PC-9 (cell line): ENCODE results near the gene CRYAA.

Experiments
- EZH2 ChIP-seq: fragments of 200-600 bp; sonication (generic); IDR thresholded peaks from 2 replicates; pipeline ENCODE4 v1.8.0; 2017; ENCODE audit warnings: antibody characterized with exemption, low read depth
- TF ChIP-seq, protein P1 (sequence below): fragments of 200-600 bp; sonication (generic); conservative IDR thresholded peaks from 2 replicates; pipeline ENCODE4 v1.6.1; 2017; ENCODE audit warnings: mixed run types, antibody characterized with exemption, mild to moderate bottlenecking, moderate library complexity

- TF ChIP-seq, protein P1, sequence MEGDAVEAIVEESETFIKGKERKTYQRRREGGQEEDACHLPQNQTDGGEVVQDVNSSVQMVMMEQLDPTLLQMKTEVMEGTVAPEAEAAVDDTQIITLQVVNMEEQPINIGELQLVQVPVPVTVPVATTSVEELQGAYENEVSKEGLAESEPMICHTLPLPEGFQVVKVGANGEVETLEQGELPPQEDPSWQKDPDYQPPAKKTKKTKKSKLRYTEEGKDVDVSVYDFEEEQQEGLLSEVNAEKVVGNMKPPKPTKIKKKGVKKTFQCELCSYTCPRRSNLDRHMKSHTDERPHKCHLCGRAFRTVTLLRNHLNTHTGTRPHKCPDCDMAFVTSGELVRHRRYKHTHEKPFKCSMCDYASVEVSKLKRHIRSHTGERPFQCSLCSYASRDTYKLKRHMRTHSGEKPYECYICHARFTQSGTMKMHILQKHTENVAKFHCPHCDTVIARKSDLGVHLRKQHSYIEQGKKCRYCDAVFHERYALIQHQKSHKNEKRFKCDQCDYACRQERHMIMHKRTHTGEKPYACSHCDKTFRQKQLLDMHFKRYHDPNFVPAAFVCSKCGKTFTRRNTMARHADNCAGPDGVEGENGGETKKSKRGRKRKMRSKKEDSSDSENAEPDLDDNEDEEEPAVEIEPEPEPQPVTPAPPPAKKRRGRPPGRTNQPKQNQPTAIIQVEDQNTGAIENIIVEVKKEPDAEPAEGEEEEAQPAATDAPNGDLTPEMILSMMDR = no peak
- no peak for TF ChIP-seq EZH2
Measured at GRCh38 chr21:43193088-43193650, 24.4 kb downstream of the CRYAA start.
